ENCODE data around the gene RNU6-9. TPM values are rescaled to one million over a fixed set of nuclear protein-coding genes. Genes with fewer than 3 reads are reported as not detected.

RNU6-9 gene
- total RNA-seq, 1 experiment from 2014 or later = not detected

DNA sequence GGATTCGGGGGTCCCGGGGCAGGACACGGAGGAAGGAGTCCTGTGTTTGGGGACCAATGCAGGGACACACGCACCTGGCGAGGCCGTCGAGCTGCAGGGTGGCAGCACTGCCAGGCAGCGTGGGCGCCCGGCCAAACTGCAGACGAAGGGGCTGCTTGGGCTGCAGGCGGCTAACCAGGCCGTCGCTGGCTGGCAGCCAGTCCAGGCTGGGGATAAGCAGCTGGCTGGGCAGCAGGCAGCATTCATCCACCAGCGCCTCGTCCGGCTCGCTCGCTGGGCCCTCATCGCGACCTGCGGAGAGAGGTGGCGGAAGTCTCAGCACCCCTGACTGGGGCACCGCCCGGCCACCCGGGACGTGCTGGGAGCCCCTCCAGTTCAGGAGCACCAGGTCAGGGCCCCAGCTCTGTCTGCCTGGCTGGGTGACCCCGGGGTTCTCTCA lies 22.3 kb upstream of the RNU6-9 start:
- intact Hi-C loops (cut with micrococcal nuclease; ENCODE audit: unreplicated experiment) (no loop called here), in situ Hi-C loops (cut with HindIII; ENCODE audit: low pct_unique_long_range_greater_than_20kb, low sequenced_read_pairs) (no loop called here)
- DNase-seq (ENCODE audit: low read depth, low spot score) = no peak
- ChIA-PET CTCF (no interaction called here), POLR2A (no interaction called here)
- H3K36me3 ChIP-seq (ENCODE audit: control insufficient read depth, insufficient read depth, low read length) = no peaks in the 10 kb centered on the region
- no peak overlapping the region for H3K4me3 ChIP-seq (ENCODE audit: low read depth in 2 of 2, low read length in 2 of 2)
- TF ChIP-seq, protein P1, sequence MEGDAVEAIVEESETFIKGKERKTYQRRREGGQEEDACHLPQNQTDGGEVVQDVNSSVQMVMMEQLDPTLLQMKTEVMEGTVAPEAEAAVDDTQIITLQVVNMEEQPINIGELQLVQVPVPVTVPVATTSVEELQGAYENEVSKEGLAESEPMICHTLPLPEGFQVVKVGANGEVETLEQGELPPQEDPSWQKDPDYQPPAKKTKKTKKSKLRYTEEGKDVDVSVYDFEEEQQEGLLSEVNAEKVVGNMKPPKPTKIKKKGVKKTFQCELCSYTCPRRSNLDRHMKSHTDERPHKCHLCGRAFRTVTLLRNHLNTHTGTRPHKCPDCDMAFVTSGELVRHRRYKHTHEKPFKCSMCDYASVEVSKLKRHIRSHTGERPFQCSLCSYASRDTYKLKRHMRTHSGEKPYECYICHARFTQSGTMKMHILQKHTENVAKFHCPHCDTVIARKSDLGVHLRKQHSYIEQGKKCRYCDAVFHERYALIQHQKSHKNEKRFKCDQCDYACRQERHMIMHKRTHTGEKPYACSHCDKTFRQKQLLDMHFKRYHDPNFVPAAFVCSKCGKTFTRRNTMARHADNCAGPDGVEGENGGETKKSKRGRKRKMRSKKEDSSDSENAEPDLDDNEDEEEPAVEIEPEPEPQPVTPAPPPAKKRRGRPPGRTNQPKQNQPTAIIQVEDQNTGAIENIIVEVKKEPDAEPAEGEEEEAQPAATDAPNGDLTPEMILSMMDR (IDR thresholded peaks at IDR 0.05) = no peak
- TF ChIP-seq TCF7L2 (IDR thresholded peaks at IDR 0.05; ENCODE audit: low read depth, low read length) (no peak), SIN3A (IDR thresholded peaks at IDR 0.05; ENCODE audit: borderline replicate concordance, insufficient read depth, low read depth, low read length) (no peak), POLR2AphosphoS5 (IDR thresholded peaks at IDR 0.05; ENCODE audit: low read depth, low read length) (no peak)
- TF ChIP-seq, protein P2, sequence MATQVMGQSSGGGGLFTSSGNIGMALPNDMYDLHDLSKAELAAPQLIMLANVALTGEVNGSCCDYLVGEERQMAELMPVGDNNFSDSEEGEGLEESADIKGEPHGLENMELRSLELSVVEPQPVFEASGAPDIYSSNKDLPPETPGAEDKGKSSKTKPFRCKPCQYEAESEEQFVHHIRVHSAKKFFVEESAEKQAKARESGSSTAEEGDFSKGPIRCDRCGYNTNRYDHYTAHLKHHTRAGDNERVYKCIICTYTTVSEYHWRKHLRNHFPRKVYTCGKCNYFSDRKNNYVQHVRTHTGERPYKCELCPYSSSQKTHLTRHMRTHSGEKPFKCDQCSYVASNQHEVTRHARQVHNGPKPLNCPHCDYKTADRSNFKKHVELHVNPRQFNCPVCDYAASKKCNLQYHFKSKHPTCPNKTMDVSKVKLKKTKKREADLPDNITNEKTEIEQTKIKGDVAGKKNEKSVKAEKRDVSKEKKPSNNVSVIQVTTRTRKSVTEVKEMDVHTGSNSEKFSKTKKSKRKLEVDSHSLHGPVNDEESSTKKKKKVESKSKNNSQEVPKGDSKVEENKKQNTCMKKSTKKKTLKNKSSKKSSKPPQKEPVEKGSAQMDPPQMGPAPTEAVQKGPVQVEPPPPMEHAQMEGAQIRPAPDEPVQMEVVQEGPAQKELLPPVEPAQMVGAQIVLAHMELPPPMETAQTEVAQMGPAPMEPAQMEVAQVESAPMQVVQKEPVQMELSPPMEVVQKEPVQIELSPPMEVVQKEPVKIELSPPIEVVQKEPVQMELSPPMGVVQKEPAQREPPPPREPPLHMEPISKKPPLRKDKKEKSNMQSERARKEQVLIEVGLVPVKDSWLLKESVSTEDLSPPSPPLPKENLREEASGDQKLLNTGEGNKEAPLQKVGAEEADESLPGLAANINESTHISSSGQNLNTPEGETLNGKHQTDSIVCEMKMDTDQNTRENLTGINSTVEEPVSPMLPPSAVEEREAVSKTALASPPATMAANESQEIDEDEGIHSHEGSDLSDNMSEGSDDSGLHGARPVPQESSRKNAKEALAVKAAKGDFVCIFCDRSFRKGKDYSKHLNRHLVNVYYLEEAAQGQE (IDR thresholded peaks at IDR 0.05; ENCODE audit: insufficient read depth in 1 of 2, low read depth in 2 of 2, low read length in 1 of 2) = no peak
- no peak for ATAC-seq
- no peaks in the 10 kb centered on the region for H3K27me3 ChIP-seq (ENCODE audit: control insufficient read depth, insufficient read depth, low read length)
- BruUV-seq (replicated peaks) = no TSS peak
- H3K9me3 ChIP-seq (ENCODE audit: control insufficient read depth, insufficient read depth, low read depth, low read length) = no peaks in the 10 kb centered on the region
- no peak overlapping the region for H3K27ac ChIP-seq (ENCODE audit: low read length)
- H3K4me1 ChIP-seq (ENCODE audit: control insufficient read depth, insufficient read depth, low read length) = peaks cover 5% of the 10 kb centered on the region; the same call in 1 of the 2 replicates

DNA sequence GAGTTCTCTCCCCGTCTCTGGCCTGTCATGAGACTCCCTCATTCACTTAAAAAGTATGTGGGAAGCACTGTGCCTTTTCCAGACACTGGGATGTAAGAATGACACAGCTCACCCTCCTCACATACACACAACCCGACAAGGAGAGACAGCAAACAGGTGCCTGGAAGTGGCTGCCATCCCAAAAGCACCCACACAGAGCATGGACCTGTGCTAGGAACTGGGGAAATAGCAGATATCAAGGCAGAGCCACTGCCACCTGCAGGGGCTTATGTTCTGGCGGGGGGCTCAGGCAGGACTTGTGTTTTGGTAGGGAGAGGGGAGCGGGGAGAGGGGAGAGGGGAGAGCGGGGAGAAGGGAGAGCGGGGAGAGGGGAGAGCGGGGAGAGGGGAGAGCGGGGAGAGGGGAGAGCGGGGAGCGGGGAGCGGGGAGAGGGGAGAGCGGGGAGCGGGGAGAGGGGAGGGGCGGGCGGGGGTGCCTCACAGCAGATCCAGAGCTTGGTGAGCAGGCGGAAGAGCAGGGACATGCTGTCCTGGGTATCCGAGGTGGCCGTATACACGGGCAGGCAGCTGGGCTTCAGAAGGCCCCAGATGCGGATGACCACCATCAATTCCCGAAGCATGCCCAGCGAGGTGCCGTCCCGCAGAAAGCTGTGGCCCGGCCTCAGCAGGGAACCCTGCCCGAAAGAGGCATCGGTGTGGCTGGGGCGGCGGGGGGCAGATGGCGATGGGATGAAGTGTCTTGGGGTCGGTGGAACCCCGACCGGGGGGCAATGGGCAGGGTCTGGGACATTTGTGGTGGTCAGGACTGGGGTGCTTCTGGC lies 21.6 kb upstream of the RNU6-9 start:
- Histone ChIP-seq H3K4me1 (ENCODE audit: control insufficient read depth, insufficient read depth, low read length) (peaks cover 5% of the 10 kb centered on the region; the same call in 1 of the 2 replicates), H3K27me3 (ENCODE audit: control insufficient read depth, insufficient read depth, low read length) (no peaks in the 10 kb centered on the region), H3K36me3 (ENCODE audit: control insufficient read depth, insufficient read depth, low read length) (no peaks in the 10 kb centered on the region), H3K27ac (ENCODE audit: low read length) (no peak overlapping the region), H3K4me3 (ENCODE audit: low read depth in 2 of 2, low read length in 2 of 2) (no peak overlapping the region), H3K9me3 (ENCODE audit: control insufficient read depth, insufficient read depth, low read depth, low read length) (no peaks in the 10 kb centered on the region)
- no peak for DNase-seq (ENCODE audit: low read depth, low spot score)
- no TSS peak for BruUV-seq (replicated peaks)
- intact Hi-C loops (cut with micrococcal nuclease; ENCODE audit: unreplicated experiment) (no loop called here), in situ Hi-C loops (cut with HindIII; ENCODE audit: low pct_unique_long_range_greater_than_20kb, low sequenced_read_pairs) (no loop called here)
- no peak for ATAC-seq
- TF ChIP-seq SIN3A (IDR thresholded peaks at IDR 0.05; ENCODE audit: borderline replicate concordance, insufficient read depth, low read depth, low read length) (no peak), TCF7L2 (IDR thresholded peaks at IDR 0.05; ENCODE audit: low read depth, low read length) (no peak), POLR2AphosphoS5 (IDR thresholded peaks at IDR 0.05; ENCODE audit: low read depth, low read length) (no peak)
- TF ChIP-seq, protein P1 (IDR thresholded peaks at IDR 0.05) = no peak
- TF ChIP-seq, protein P2 (IDR thresholded peaks at IDR 0.05; ENCODE audit: insufficient read depth in 1 of 2, low read depth in 2 of 2, low read length in 1 of 2) = no peak
- ChIA-PET POLR2A (no interaction called here), CTCF (no interaction called here)
